Subcutaneous abdominal adipose tissue (tissue), 5 donors: ENCODE results near the gene GOLGA6L1.
"Not testable (repeated sequence)": the region's sequence is repeated elsewhere in the genome, so short reads cannot be mapped to it uniquely, and the experiment has no call there.

Experiments used
- H3K27ac ChIP-seq: one replicate; pipeline ENCODE4 v1.7.0; 2013; ENCODE audit warnings: low read depth, mild to moderate bottlenecking, inconsistent platforms, low read length, moderate library complexity
- H3K27me3 ChIP-seq, 5 donors: one replicate each; pipeline ENCODE4 v1.7.0; 2013; ENCODE audit warnings: low read length in 5 of 5, inconsistent platforms in 1 of 5; ENCODE audit not compliant: control insufficient read depth in 5 of 5, insufficient read depth in 4 of 5
- H3K36me3 ChIP-seq, 5 donors: one replicate each; pipeline ENCODE4 v1.7.0; 2013; ENCODE audit warnings: low read length in 5 of 5; ENCODE audit not compliant: control insufficient read depth in 5 of 5, insufficient read depth in 5 of 5
- H3K4me1 ChIP-seq, 5 donors: one replicate each; pipeline ENCODE4 v1.7.0; 2013; ENCODE audit warnings: low read length in 5 of 5, mild to moderate bottlenecking in 3 of 5, moderate library complexity in 1 of 5; ENCODE audit not compliant: control insufficient read depth in 5 of 5, insufficient read depth in 5 of 5
- H3K4me3 ChIP-seq, 5 donors: one replicate each; pipeline ENCODE4 v1.7.0; 2013; ENCODE audit warnings: low read length in 5 of 5, low read depth in 1 of 5
- H3K9ac ChIP-seq, 5 donors: one replicate each; pipeline ENCODE4 v1.7.0; 2013; ENCODE audit warnings: low read length in 5 of 5, mild to moderate bottlenecking in 4 of 5, moderate library complexity in 3 of 5
- H3K9me3 ChIP-seq, 5 donors: one replicate each; pipeline ENCODE4 v1.7.0; 2013; ENCODE audit warnings: low read length in 5 of 5; ENCODE audit not compliant: control insufficient read depth in 5 of 5
- donor health status: healthy.
- donor health status: healthy.
- donor health status: healthy.
- donor health status: healthy.
- donor health status: healthy.

The GOLGA6L1 gene

GRCh38 chr15:23136722-23137121 lies at the start of gene GOLGA6L1:
GOLGA6L1 (minus strand) TSS chr15:23136822; CDS start chr15:23136731, 91 bp downstream.
- not testable (repeated sequence) for H3K36me3 ChIP-seq, H3K4me3 ChIP-seq, H3K27ac ChIP-seq

GRCh38 chr15:23181201-23181600 lies 44.6 kb upstream of the GOLGA6L1 start:
- H3K27ac ChIP-seq, H3K4me3 ChIP-seq, H3K27me3 ChIP-seq, H3K4me1 ChIP-seq, H3K9ac ChIP-seq, H3K36me3 ChIP-seq, H3K9me3 ChIP-seq: not testable (repeated sequence)

More at GRCh38 chr15:23136722-23137121, at the start of gene GOLGA6L1:
- H3K9me3 ChIP-seq, H3K27me3 ChIP-seq, H3K4me1 ChIP-seq, H3K9ac ChIP-seq: not testable (repeated sequence)

- not testable (repeated sequence) for H3K27ac ChIP-seq, H3K27me3 ChIP-seq, H3K9ac ChIP-seq, H3K4me3 ChIP-seq, H3K36me3 ChIP-seq, H3K9me3 ChIP-seq, H3K4me1 ChIP-seq
Observed at GRCh38 chr15:23180547-23180927, 43.9 kb upstream of the GOLGA6L1 start.

- not testable (repeated sequence) for H3K4me3 ChIP-seq, H3K4me1 ChIP-seq, H3K27ac ChIP-seq, H3K36me3 ChIP-seq, H3K9me3 ChIP-seq, H3K27me3 ChIP-seq, H3K9ac ChIP-seq
Observed at GRCh38 chr15:23179768-23180546, 43.3 kb upstream of the GOLGA6L1 start.

- not testable (repeated sequence) for H3K4me3 ChIP-seq, H3K9ac ChIP-seq, H3K36me3 ChIP-seq, H3K9me3 ChIP-seq, H3K4me1 ChIP-seq, H3K27me3 ChIP-seq, H3K27ac ChIP-seq
Observed at GRCh38 chr15:23176683-23177082, 40.1 kb upstream of the GOLGA6L1 start.

DNA sequence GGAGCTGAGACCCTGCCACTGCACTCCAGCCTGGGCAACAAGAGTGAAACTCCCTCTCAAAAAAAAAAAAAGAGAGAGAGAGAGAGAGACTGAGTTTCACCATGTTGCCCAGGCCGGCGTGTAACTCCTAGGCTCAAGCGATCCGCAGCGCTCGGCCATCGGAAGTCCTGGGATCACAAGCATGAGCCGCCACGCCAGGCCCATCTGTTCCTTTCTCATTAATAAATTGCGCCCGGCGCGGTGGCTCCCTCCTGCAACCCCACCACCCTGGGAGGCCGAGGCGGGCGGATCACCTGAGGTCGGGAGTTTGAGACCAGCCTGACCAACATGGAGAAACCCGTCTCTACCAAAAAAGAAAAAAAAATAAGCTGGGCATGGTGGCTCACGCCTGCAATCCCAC lies 39.0 kb upstream of the GOLGA6L1 start:
- H3K4me3 ChIP-seq, H3K9me3 ChIP-seq, H3K27ac ChIP-seq, H3K27me3 ChIP-seq, H3K9ac ChIP-seq, H3K4me1 ChIP-seq, H3K36me3 ChIP-seq: not testable (repeated sequence)

GRCh38 chr15:23174609-23175140 lies 38.1 kb upstream of the GOLGA6L1 start:
- H3K27ac ChIP-seq, H3K9ac ChIP-seq, H3K36me3 ChIP-seq, H3K4me1 ChIP-seq, H3K9me3 ChIP-seq, H3K27me3 ChIP-seq, H3K4me3 ChIP-seq: not testable (repeated sequence)

GRCh38 chr15:23132787-23133186 lies 3.8 kb downstream of the GOLGA6L1 start:
- not testable (repeated sequence) for H3K27me3 ChIP-seq, H3K4me3 ChIP-seq, H3K9ac ChIP-seq, H3K27ac ChIP-seq, H3K36me3 ChIP-seq, H3K4me1 ChIP-seq, H3K9me3 ChIP-seq

GRCh38 chr15:23118208-23118607 lies 18.4 kb downstream of the GOLGA6L1 start:
- no peaks in the 10 kb centered on the region for H3K36me3 ChIP-seq
- H3K9me3 ChIP-seq, result no peaks in the 10 kb centered on the region
- no peak overlapping the region for H3K9ac ChIP-seq
- H3K27ac ChIP-seq, result no peak overlapping the region
- no peaks in the 10 kb centered on the region for H3K27me3 ChIP-seq
- H3K4me3 ChIP-seq, result no peak overlapping the region
- H3K4me1 ChIP-seq, result no peaks in the 10 kb centered on the region

DNA sequence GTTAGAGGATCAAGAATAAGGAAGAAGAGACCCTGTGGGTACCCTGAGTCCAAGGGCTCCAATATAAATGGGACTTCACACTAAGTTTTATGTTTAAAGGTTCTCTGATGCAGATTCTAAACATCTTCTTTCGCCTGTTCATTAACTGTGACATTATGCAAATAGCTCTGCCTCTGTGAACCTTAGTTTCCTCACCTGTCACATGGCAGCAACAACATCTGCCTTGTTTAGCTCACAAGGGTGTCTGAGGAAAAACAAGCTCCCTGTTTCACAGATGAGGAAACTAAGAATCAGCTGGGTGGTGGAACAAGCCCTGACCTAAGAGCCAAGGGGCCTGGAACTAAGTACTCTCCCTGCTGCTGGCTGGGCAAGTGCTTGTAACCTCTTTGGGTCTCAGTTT lies 40.8 kb downstream of the GOLGA6L1 start:
- Histone ChIP-seq H3K4me3 (no peak overlapping the region), H3K4me1 (no peaks in the 10 kb centered on the region), H3K9me3 (no peaks in the 10 kb centered on the region), H3K27me3 (peaks cover 0 to 3% (median 0%) of the 10 kb centered on the region in 5 donors), H3K36me3 (no peaks in the 10 kb centered on the region), H3K27ac (no peak overlapping the region), H3K9ac (no peak overlapping the region)
